MM.1S (cell line): Measurements from ENCODE around the gene PDE1C.

Experiments
- CTCF ChIP-seq: fragments of 300-600 bp; sonication (generic); IDR thresholded peaks from 2 replicates; pipeline ENCODE4 v1.5.1; 2016; ENCODE audit warnings: antibody characterized with exemption, low read length, mixed read lengths
- EZH2 ChIP-seq: fragments of 300-600 bp; sonication (generic); optimal IDR thresholded peaks from 2 replicates; pipeline ENCODE3; 2017; ENCODE audit warnings: low read depth, mild to moderate bottlenecking, antibody characterized with exemption, low read length, mixed read lengths
- EZH2phosphoT487 ChIP-seq: fragments of 300-600 bp; sonication (generic); IDR thresholded peaks from 2 replicates; pipeline ENCODE4 v1.6.1; 2018; ENCODE audit warnings: antibody characterized with exemption, low read length

GRCh38 chr7:31899356-31899927 is 170.8 kb downstream of the PDE1C start:
- TF ChIP-seq CTCF (no peak), EZH2 (no peak), EZH2phosphoT487 (no peak)
